ENCODE data around the gene TTC21A.
"Not testable (repeated sequence)": the region's sequence is repeated elsewhere in the genome, so short reads cannot be mapped to it uniquely, and the experiment has no call there.

TTC21A gene, protein sequence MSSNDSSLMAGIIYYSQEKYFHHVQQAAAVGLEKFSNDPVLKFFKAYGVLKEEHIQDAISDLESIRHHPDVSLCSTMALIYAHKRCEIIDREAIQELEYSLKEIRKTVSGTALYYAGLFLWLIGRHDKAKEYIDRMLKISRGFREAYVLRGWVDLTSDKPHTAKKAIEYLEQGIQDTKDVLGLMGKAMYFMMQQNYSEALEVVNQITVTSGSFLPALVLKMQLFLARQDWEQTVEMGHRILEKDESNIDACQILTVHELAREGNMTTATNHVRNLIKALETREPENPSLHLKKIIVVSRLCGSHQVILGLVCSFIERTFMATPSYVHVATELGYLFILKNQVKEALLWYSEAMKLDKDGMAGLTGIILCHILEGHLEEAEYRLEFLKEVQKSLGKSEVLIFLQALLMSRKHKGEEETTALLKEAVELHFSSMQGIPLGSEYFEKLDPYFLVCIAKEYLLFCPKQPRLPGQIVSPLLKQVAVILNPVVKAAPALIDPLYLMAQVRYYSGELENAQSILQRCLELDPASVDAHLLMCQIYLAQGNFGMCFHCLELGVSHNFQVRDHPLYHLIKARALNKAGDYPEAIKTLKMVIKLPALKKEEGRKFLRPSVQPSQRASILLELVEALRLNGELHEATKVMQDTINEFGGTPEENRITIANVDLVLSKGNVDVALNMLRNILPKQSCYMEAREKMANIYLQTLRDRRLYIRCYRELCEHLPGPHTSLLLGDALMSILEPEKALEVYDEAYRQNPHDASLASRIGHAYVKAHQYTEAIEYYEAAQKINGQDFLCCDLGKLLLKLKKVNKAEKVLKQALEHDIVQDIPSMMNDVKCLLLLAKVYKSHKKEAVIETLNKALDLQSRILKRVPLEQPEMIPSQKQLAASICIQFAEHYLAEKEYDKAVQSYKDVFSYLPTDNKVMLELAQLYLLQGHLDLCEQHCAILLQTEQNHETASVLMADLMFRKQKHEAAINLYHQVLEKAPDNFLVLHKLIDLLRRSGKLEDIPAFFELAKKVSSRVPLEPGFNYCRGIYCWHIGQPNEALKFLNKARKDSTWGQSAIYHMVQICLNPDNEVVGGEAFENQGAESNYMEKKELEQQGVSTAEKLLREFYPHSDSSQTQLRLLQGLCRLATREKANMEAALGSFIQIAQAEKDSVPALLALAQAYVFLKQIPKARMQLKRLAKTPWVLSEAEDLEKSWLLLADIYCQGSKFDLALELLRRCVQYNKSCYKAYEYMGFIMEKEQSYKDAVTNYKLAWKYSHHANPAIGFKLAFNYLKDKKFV (N-terminal part only)

DNA sequence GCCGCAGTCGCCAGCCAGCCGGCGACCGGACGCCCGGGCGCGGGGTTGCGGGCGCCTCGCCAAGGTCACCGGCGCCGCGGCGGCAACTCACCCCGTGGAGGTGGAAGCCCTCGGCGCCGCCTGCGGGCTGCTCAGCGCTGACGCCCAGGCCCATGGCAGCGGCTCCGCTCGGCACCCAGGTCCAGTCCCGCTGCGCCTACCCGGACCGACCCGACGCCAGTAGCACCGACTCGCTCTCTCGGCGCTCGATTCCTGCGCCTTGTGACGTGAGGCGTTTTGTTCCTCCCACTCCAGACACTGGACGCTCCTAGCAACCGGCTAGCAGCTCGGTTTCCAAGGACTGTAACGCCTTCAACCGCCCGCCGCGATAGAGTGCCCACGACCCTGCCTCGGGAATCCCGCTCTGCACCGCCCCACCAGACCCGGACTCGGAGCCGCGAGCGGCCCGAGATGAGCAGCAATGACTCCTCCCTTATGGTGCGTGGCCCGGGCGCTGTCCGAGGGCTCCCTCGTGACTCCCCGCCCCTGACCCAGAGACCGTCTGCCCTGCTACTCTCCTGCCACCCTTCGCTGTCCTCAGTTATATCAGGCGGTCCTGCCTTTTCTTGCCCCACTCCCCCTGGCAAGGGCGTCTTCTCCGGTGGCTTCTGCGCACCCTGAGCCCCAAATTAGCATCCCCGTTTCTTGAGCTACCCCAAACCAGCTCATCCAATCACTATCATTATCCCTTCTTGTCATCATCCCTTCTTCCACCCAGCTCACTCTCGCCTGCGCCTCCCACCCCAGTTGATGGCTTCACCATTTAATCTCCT, at the start of gene TTC21A, which contains the start of gene GORASP1:
Gene TTC21A (plus strand): TSS at position 293 of the 812 bp plus-strand sequence. CDS start 158 bp downstream, at position 451.
Gene GORASP1 (minus strand): TSS at position 240 of the 812 bp plus-strand sequence. CDS start 86 bp downstream, at position 154.
- peak; percentile 32 to 49 for DNase-seq (ENCODE audit: low read depth in 2 of 2)

- DNase-seq (ENCODE audit: low read depth in 2 of 2): not testable (repeated sequence)
Observed at GRCh38 chr3:39061228-39061627, 46.3 kb upstream of the TTC21A start.

- no peak for DNase-seq (ENCODE audit: low read depth in 2 of 2)
Observed at GRCh38 chr3:39062180-39062579, 45.3 kb upstream of the TTC21A start.

- DNase-seq (ENCODE audit: low read depth in 2 of 2): no peak
Observed at GRCh38 chr3:39063143-39063542, 44.3 kb upstream of the TTC21A start.

DNA sequence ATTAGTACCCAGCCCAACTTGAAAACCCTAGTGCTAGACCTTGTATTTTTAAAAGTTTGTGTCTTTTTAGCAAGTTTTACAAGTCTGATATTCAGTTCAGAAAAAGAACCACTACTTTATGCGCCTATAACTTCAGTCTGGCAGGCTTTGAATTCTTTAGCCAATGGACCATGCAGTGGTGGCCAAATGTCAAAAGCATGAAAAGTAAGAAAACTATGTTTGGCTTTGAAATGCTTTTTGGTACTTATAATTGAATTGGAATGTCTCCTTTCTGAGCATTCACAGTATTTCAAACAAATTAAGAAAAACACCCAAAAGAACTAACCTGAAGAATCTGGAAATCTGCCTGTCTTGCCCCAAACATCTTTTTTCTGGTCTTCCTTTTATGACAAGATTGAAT, 42.8 kb upstream of the TTC21A start:
- no peak for DNase-seq (ENCODE audit: low read depth in 2 of 2)

DNA sequence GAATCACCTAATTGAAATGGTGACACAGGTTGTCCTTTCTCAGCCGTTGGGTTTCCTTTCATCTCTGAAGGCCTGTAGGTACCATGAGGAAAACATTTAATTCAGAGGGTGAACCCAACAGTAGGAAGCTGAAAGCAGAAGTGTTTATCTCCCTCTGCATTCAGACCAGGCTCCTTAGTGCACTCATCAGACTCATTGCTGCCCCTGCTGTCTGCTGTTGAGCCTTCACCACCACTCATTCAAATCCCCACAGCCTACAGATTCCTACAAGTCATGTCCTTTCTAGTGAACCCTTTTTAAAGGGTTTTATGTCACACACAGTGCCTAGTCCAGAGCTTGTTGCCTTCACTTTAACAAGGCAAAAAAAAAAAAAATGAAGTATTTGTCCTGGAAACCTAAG, 42.3 kb upstream of the TTC21A start:
- no peak for DNase-seq (ENCODE audit: low read depth in 2 of 2)

- no peak for DNase-seq (ENCODE audit: low read depth in 2 of 2)
Observed at GRCh38 chr3:39067286-39067685, 40.2 kb upstream of the TTC21A start.

DNA sequence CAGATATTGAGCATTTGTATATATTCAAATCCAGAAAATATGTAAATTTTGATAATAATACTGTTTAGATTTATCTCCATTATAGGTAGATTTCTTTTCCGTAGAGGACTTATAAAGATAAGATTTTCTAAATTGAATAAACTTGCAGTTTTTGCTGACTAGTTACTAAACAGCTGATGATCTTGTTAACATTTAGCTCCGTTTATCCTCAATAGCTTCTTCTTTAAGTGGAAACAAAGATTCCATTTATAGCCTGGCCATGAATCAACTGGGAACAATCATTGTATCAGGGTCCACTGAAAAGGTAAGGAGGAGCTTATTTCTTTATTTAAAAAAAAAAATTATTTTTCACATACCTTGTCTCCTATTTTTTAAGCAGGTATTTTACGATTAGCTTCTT, 38.9 kb upstream of the TTC21A start:
- DNase-seq (ENCODE audit: low read depth in 2 of 2): no peak

DNA sequence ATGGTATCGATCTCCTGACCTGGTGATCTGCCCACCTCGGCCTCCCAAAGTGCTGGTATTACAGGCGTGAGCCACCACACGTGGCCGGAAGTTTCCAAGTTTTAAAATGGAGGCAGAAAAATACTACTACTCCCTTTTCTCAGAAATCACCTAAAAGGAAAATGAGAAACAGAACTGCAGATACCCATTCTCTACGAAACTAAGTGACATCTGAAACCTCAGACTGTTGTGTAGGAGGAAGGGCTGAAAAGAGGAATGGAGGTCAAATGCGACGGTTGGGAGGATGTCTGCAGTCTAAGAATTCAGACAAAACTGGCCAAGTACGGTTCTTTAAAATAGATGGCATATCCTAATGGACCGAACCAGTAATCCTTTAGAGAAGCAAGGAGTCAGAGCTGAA, 31.6 kb upstream of the TTC21A start:
- no peak for DNase-seq (ENCODE audit: low read depth in 2 of 2)

- DNase-seq (ENCODE audit: low read depth in 2 of 2): no peak
Observed at GRCh38 chr3:39079530-39079929, 27.9 kb upstream of the TTC21A start.

DNA sequence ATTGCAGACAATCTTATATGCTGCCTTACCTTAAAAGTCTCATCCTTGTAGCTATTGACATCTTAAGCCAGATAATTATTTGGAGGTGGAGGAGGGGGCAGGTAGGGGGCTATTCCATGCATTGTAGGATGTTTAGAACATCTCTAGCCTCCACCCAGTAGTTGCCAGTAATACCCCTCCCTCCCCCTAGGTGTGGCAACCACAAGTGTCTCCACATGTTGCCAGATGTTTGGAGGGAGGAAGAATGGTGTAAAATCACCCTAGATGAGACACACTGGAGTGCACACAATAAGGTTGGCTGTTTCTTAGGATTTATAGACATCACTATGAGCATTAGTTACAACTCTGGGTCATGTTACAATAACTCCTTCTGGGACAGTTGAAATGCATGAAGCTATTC, 27.5 kb upstream of the TTC21A start:
- DNase-seq (ENCODE audit: low read depth in 2 of 2): no peak

DNA sequence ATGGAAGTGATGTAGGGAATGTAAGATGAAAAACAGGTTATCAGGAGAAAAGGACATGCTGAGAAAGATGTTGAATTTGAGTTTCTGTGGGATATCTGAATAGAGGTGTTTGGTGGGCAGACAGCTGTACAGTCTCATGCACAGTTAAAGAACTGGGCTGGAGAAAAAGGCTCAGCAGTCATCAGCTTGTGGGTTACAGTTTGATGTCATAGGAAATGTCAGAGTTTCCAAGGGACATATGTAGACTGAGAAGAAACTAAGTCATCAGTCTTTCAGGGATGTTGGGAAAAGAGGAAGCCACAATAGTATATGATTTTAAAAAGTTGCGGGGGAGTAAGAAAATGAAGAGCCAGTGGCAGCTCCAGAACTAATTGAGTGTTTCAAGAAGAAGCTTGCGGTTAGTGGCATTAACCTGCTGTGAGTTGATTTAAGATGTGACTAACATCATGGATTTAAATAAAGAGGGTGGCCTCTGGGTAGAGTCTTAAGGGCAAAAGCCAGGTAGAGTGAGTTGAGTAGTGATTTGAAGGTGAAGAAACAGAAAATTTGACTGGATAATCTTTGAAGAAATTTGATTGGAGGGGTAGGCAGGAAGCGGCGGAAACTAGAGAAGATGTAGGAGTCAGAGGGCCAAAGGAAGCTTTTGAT, 24.7 kb upstream of the TTC21A start:
- no peak for DNase-seq (ENCODE audit: low read depth in 2 of 2)

DNA sequence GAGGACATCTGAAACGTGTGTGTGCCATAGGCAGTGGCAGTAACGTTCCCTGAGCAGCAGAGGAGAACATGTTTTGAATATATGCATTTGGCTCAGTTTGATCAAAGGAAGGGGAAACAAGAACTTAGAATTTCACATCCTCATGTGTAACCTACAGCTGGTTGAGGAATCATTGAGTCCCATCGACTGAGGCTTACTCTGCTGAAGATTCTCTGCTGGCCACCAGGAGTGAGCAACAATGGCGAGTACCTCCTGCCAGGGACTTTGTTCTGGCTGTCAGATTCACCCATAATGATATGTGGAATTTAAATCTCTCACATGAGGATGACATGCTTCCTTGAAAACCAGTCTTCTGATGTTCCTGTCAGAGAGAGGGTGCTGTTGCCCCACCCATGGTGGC, 21.3 kb upstream of the TTC21A start:
- no peak for DNase-seq (ENCODE audit: low read depth in 2 of 2)

GRCh38 chr3:39088456-39088855, 19.0 kb upstream of the TTC21A start:
- no peak for DNase-seq (ENCODE audit: low read depth in 2 of 2)

DNA sequence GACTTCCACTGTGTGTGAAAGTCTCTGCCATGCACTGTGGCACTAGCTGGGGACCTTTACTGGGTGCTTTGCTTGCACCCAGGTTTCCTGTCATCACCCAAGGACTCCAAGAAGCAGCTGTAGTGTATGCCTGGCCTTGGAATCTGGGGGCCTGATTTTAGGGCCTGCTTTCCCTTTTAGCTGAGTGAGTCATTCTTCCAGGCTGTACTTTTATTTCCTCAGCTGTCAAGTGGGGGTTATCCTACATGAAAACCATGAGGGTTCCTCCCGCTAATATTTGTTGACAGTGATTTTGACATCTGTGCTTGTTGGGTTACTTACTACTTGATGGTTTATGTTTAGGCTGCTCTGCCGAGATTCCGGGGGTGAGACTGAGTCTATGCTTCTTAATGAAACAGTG, 18.6 kb upstream of the TTC21A start:
- no peak for DNase-seq (ENCODE audit: low read depth in 2 of 2)

DNA sequence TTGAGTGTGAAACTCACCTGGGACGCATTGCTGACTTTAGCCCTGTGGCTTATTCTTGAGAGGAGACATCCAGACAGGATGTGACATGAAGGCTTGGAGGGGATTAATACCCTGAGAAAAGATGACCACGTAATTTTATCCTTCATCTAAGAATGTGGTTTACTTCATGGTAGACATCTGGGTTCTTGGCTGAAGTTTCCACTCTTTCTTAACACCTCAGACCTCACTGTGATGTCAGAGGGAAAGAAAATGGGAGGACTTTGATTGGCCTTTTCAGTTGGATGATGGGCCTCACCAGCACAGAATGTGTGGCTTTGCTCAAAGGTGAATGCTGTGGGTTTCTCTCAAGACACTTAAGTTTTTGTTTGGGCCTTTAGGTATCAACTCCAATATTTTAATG, 16.6 kb upstream of the TTC21A start:
- DNase-seq (ENCODE audit: low read depth in 2 of 2): no peak

GRCh38 chr3:39094851-39095677, 12.4 kb upstream of the TTC21A start:
- no peak for DNase-seq (ENCODE audit: low read depth in 2 of 2)

GRCh38 chr3:39095778-39096177, 11.7 kb upstream of the TTC21A start:
- no peak for DNase-seq (ENCODE audit: low read depth in 2 of 2)

- no peak for DNase-seq (ENCODE audit: low read depth in 2 of 2)
Observed at GRCh38 chr3:39096775-39097174, 10.7 kb upstream of the TTC21A start.
